Measurements from ENCODE around the gene C2CD2.

C2CD2 gene

DNA sequence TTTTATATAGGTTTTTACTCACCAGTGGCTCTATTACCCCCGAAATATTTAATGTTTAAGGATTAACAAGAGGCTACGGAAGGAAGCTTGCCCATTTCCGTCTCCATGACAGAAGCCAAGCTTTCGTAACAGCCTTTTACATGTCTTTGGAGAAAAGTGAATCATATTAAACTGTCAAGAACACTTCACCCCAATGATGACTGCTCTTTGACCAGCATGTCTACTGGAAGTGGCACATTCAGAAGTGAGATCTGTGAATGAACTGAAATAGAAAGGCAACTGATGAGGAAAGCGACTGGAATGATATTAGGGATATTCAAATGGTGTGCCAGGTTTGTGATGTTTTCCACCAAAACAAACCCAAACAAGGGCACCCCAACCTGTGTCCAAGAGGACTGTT is 66.2 kb downstream of the C2CD2 start:
- DNase-seq (ENCODE audit: low spot score) = no peak

DNA sequence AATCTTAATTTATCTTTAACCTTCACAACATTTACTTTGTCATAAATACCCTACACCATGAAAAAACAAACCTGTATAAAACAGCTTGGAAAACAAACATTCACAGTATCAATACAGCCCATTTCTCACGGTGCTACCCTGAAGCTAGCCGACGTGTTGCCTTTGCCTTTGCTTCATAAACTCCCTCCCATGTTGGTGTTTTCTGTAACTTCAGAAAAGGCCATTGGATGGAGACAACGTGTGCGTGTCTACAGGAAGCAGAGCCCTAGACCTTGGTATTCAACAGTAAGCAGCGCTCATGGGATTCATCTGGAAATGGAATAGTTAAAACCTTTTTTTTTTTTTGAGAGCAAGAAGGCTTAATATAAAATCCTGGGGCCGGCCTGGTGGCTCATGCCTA is 67.5 kb downstream of the C2CD2 start:
- no peak for DNase-seq (ENCODE audit: low spot score)

DNA sequence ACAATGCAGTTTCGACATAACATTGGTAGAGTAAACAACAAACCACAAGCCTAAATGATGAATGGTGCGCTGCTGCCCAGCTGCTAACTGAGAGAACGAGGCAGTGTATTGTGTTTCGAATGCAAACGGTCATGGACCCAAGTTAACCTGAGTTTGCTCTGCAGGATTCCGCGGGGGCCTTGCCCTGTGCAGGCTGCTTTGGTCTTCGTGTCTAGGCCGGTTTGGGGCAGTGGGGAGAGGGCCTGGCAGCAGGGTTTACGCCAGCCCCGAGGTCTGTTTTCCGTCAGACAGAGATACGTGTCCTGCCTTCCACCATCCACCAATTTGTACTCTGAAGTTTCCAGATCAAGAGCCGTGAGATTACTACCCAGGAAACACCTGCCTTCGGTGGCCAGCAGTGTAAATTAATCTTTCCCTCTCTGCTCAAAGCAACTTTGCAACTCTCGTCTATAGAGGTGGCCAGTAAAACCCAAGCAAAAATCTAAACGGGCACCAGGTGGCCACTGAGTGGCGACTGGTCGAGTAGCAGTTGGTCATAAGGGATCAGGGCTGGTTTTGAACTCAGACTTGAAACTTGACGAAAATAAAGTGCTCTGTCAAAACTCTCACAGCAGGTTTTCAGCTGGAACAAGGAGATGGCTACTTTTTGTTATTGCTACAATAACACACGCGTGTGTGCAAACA is 68.3 kb downstream of the C2CD2 start:
- no peak for DNase-seq (ENCODE audit: low spot score)

DNA sequence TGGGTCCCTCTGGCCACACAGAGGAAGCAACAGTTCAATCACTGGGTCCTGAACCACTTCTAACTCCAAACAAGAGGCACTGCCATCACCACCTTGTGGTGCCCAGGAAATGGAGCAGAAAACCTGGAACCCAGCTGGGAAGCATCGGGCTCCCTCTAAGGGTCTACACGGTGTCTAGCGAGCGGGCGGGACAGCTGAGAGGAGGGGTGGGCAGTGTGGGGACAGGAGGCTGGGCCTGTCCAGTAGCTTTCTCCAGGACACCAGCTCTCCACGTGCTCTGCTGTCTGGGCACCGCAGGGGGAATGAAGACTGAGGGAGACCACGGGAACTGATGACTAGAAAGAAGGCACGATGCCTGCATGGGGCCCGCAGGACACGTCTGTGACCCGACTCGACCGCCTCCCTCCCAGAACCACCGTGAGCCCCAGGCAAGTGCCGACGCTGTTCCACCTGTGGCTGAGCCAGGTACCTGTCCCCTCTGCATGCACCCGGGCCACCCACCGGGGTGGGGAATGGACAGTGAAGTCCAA is 69.3 kb downstream of the C2CD2 start:
- DNase-seq (ENCODE audit: low spot score) = no peak

DNA sequence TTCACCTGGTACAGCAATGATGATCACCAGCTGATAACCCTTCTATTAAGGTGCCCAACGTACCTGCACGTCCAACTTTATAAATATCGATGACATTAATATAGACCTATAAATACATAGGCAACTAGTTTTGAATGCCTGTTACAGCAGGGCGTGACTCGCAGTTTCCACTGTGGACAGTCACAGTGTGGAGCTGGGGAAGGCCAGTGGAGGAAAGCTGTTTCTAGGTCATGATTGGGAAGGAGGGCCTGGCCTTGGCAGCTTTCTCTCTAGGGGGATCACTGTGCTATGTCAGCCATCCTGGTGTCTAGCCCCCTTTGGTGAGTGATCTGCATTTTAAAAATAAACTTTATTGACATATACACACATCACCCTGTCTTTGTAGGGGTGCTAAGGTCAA is 70.2 kb downstream of the C2CD2 start:
- DNase-seq (ENCODE audit: low spot score) = no peak

DNA sequence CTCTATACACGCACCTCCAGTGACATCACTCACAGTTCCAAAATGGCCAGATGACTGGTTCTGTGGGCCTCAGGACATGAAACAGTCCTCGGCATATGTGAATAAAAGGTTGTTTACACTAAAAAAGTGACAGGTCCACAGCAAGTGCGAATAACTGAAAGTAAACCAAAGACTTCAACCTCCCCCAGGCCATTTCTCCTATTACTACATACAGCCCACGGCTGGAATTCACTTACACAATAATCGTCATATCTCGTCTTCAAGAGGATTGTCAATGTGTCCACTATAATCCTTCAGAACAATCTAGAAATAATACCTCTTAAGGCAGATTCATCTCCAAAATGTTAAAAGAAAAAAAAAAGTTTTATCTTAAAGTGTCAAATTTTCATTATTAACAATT is 72.8 kb downstream of the C2CD2 start:
- DNase-seq (ENCODE audit: low spot score) = no peak

DNA sequence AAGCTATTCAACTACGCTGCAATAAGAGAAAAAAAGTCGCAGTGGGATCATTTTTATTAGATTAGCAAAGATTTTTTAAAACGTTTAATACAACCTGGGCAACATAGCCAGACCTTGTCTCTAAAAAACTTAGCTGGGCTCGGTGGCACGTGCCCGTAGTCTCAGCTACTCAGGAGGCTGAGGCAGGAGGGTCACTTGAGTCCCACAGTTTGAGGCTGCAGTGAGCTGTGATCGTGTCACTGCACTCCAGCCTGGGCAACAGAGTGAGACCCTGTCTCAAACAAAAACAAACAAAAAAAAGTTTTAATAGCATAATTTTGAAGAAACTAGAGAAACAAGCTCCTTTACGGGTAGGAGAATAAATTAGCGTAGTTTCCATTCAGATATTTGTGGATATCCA is 73.7 kb downstream of the C2CD2 start:
- no peak for DNase-seq (ENCODE audit: low spot score)

DNA sequence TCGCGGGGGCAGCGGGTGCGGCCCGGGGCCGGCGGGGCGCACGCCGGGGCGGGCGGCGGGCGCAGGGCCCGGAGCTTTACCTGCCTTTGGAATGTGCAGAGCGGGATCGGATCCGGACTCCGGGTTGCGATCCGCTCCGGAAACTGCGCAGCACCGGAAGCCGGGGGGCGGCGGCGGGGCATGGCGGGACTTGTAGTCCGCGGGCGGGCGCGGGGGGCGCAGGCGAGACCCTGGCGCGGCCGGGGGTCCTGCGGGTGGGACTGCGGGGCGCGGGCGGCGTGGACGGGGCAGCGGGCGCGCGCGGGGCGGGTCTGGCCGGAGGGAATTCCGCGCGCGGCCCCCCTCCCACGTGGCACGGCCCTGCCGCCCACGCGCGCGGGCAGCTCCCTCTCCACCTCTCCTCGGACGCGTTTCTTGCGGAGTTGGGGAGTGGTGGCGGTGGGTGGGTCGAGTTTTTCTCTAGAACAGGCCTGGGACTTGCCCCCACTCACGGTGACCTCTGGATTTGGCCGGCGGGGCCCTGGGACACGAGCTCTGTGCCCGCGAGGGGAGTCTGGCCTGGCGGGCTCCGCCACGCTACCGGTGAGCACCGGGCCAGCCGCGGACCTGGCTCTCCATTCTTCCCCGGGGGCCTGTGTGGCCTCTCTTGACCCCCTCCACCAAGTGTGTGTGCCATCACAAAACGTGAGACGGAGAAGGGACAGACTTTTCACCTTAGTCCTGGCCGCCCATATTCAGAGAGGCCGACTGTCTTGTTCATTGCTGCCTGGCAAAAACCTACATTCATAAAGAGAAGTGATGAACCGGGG is 74.4 kb downstream of the C2CD2 start, which contains the start of gene PRDM15:
PRDM15 (minus strand) TSS at position 155 of the 809 bp plus-strand sequence. CDS start 18,981 bp downstream, outside the sequence.
- DNase-seq (ENCODE audit: low spot score) = peak; percentile 91

DNA sequence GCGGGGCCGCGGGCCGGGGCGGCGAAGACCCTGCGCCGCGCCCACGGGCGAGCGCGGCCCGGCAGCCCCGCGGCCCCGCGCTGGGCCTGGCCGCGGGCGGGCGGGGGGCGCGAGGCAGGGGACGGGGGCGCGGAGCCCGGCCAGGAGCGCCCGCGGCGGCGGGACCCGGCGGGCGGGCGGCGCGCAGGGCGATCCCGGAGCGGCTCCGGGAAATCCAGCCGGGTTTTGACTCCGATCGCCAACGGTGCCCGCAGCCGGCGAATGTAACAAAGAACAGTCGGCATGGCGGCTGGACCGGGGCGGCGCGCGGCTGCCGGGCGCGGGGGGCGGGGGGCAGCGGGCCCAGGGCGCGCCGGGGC is 75.0 kb downstream of the C2CD2 start:
- peak; percentile 94 for DNase-seq (ENCODE audit: low spot score)

DNA sequence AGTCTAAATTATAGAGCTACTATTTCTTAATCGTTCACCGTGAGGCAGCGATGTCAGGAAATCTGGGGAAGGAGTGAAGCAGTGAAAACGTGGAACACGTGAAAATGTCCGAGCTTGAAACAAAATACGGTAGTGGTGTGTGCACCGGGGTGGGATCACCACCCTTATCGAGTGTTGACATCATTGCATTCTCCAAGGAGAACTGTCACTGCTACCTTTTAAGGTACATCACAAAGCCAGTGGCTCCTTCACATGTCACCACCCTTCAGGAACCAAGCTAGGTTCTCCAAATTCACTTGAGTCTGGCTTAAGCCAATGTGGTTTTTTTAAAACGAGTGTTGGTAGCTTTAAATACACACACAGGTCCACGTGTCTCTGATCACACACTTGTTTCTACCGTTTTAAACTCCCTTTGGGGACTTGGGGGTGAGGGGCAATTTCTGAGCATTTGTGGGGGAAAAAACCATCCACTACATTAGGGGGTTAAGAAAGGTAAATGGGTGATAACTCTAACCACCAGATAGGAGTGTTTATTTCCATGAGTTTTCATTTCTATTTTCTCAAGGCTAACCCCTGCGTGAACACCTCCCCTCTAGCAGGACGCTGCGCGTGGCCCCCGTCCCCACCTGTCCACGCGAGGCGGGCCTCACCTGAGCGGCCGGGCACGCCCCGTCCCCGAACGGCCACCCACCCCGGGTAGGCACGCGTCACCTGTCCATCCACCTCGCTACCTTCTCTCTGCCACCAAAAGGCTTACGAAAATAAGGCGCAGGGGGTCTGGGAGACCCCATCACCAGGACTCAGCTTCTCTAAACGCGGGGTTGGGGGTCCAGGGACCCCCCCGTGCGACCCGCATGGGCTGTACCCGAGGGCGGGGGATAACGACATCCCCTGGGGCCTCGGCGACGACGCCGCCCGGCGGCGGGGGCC is 75.7 kb downstream of the C2CD2 start:
- DNase-seq (ENCODE audit: low spot score) = peak; percentile 62

DNA sequence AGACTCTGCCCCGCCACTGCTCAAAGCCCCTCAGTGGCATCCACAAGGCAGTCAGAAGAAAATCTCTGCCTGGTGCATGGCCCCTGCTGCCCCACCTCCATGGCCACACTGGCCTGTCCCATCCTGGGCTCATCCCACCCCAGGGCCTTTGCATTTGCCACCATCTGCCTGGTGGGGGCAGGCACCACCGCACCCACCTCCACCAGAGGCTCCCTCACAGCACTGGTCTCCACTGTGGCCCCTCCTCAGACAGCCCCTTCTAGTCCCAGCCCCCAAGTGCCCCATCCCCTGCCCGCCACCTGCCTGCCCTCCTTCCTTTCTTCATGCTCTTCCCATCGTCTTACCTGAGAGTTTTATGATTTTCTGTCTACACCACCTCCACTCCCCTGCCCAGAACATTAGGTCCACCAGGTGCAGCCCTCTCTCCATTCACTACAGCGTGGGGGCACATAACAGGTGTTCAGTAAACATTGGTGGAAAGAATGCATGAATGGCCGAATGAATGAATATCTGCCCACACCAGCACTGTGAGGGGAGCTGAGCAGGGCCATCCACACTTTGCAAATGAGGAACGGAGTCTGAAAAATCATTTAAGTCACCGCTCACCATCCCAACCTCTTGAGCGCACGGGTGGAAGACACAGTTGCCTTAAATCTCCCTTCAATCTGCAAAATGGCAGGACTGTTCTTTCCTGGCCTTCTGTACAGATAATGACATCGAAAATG is 76.7 kb downstream of the C2CD2 start:
- DNase-seq (ENCODE audit: low spot score) = no peak

DNA sequence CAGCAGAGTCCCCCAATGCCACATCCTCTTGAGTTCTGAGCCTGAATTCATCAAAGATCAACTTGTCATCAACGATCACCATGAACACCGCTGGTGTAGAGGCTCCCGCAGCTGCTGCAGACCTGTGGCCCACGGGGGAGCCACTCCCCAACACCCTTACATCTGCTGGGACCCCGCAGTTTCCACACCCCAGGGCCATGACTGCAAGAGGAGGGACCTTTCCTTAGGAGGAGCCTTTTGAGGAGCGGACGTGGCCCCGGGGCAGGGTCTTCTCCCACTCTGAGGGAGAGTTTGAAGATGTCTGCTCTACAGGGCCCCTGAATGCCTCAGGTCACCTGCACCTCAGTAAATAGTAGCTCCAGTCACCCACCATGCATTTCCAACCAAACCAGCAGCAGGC is 77.4 kb downstream of the C2CD2 start:
- DNase-seq (ENCODE audit: low spot score) = no peak

DNA sequence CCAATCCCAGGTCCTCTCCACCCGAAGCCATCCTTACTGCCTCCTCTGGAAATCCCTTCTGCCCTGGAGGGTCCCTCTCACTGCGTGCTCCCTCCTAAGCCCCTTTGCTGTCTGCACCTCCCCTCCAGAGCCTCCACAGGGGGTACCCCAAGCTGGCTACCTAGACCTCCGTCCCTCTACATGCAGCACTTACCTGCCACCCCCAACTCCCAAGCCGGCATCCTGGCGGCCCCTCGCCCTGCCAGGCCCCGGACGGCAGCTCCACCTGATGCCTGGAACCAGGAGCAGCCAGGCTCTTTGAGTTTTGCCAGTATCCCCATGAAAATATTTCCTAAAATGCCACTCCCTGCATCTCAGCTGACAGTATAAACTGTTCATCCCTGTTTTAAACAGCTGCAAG is 78.7 kb downstream of the C2CD2 start:
- no peak for DNase-seq (ENCODE audit: low spot score)

DNA sequence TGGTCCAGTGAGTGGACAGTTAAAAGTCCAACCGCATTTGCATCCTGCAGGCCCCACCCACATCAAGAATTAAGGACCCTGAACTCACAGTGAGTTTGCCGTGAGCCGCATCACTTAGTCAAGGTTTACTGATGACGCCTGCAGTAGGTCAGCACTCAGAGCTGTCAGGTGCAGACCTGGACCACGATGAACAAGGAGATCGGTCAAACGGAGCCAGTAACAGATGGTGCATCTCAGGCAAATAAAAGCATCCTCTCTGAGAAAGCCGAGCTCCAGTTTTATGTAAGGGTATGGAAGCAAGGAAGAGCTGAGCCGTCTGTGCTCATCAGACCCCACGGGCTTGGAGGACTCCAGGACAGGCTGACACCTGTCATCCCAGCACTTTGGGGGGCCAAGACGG is 79.2 kb downstream of the C2CD2 start:
- DNase-seq (ENCODE audit: low spot score) = no peak

DNA sequence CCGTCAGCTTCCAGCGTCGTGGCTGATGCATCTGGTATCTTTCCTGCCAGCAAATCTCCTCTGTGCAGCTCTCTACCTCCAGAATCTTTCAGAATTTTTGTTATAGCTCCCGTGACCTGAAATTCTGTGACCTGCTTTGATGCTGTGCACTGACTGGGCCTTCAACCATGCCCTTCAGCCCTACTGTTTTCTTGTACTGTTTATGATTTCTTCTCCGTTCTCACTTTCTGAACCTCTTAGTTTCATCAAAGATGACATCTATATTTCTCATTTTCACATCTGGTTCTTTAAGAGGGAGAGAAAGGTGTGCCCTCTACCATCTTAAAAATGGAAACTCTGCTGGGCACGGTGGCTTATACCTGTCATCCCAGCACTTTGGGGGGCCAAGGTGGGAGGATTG is 80.4 kb downstream of the C2CD2 start:
- no peak for DNase-seq (ENCODE audit: low spot score)

DNA sequence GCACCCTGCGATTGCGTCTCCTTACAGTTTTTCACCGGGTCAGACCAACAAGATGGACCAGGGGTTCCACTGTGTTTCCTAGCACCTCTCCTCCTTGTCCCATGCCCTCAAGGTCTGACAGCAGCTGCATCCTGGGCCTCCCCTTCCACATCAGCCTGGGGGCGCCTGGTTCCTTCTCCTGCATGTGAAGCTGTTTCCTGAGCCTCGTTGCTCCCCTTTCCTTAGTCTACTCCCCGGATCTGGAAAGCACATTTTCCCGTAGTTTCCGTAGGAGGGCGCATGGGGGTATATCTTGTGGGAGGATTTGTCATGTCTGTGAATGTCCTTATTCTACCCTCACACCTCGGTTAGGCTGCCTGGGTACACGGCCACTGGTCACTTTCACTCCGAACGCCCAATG is 80.8 kb downstream of the C2CD2 start:
- DNase-seq (ENCODE audit: low spot score) = no peak

DNA sequence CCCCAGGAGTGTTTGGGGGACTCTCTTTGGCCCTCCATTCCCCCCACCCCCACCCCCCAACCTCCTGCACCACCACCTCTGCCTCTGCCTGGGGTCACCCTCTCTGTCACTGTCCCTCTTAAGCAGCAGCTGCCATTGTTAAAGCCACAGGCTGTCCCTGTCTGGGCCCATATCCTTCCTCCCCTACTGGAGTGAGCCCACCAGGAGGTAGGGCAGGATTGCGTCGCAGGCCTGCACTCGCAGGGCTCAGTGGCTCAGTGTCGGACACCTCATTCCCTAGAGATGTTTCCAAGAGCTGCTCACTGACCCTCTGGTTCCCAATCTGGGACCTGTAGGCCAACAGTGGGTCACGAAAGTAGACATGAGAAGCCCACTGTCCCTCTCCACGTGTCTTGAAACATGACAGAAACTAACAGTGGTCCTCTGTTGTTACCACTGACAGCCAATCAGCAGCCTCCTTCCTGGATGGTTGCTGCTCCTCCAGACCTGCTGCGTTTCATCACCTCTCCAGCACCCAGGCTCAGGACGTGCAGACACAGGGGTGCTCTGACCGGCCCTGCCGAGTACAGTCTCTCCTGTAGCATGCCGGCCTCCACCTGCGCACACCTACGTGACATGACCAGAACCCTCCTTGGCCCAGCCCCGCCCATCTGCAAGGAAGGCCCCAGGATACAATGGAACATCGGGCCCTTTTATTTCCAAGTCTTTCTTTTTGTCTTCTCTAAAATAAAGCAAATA is 82.4 kb downstream of the C2CD2 start:
- no peak for DNase-seq (ENCODE audit: low spot score)

DNA sequence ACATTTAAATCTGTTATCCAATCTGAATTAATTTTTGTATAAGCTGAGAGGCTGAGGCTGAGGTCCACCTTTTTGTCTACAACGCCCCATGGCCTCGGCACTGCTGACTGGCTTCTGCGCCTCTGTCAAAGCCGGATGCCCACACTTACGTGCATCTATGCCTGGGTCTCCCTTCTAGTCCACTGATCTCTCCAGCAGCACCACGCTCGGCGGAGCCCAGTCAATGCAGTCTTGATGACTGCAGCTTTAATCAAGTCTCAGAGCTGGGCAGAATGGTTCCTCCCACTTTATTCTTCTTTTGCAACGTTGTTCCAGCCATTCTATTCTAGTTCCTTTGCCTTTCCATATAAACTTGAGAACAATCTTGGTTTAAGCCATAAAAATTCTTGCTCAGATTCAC is 84.0 kb downstream of the C2CD2 start:
- DNase-seq (ENCODE audit: low spot score) = no peak

DNA sequence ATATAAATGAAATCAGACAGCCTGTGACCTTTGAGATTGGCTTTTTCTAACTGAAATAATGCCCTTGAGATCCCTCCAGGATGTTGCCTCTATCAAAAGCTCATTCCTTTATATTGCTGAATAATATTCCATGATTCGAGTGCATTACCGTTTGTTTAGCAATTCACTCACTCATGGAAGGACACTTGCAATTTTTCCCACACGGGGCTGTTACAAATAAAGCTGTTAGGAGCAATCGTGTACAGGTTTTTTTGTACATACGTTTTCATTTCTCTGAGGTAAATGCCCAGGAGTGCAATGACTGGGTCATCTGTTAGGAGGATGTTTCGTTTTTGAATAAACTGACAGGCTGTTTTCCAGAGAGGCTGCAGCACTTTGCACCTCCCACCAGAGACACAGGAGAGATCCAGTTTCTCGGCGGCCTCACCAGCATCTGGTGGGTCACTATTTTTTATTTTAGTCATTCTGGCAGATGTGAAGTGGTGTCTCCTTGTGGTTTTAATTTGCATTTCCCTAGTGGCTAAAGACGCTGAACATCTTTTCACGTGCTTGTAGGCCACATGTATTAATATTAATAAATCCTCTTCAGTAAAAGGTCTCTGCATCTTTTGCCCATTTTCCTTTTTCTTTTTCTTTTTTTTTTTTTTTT is 85.6 kb downstream of the C2CD2 start:
- DNase-seq (ENCODE audit: low spot score) = peak; percentile 65

DNA sequence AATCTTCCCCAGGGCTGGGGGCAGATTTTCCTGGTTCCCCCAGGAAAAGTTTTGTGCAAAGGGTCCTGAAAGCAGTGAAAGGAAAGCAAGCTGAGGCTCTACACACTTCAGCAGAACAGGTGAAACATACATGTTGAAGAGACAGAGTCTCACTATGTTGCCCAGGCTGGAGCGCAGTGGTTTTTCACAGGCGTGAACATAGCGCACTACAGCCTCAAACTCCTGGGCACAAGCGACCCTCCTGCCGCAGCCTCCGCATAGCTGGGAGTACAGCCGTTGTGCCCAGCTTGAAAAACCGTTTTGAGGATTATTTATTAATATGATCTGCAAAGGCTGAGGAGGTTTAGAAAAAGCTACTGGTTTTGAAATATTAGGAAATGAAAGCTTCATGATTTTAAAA is 86.5 kb downstream of the C2CD2 start:
- no peak for DNase-seq (ENCODE audit: low spot score)

Measured in AG20443 (cell line).